Fibroblast of pulmonary artery (primary cell): Measurements from ENCODE around the gene CRCP.
"Not testable (repeated sequence)": the region's sequence is repeated elsewhere in the genome, so short reads cannot be mapped to it uniquely, and the experiment has no call there.

Experiments used
- DNase-seq: peaks from one replicate; pipeline ENCODE4 v3.0.0-alpha.2; 2010; ENCODE audit warnings: low read depth
- H3K4me3 ChIP-seq: replicated peaks from 2 replicates; pipeline ENCODE4 v1.5.1; 2011; ENCODE audit warnings: low read depth, mild to moderate bottlenecking, control low read depth, low read length, moderate library complexity
- TF ChIP-seq, protein P1 (sequence below): IDR thresholded peaks from 2 replicates; pipeline ENCODE4 v1.5.1; 2011; ENCODE audit warnings: mild to moderate bottlenecking, control low read depth, low read length, inconsistent platforms; ENCODE audit errors: missing control alignments

CRCP gene

GRCh38 chr7:66140924-66141323, 26.3 kb downstream of the CRCP start:
- H3K4me3 ChIP-seq: no peak overlapping the region
- TF ChIP-seq, protein P1, sequence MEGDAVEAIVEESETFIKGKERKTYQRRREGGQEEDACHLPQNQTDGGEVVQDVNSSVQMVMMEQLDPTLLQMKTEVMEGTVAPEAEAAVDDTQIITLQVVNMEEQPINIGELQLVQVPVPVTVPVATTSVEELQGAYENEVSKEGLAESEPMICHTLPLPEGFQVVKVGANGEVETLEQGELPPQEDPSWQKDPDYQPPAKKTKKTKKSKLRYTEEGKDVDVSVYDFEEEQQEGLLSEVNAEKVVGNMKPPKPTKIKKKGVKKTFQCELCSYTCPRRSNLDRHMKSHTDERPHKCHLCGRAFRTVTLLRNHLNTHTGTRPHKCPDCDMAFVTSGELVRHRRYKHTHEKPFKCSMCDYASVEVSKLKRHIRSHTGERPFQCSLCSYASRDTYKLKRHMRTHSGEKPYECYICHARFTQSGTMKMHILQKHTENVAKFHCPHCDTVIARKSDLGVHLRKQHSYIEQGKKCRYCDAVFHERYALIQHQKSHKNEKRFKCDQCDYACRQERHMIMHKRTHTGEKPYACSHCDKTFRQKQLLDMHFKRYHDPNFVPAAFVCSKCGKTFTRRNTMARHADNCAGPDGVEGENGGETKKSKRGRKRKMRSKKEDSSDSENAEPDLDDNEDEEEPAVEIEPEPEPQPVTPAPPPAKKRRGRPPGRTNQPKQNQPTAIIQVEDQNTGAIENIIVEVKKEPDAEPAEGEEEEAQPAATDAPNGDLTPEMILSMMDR: peak; percentile 78
- DNase-seq: peak; percentile 86

GRCh38 chr7:66142334-66142733, 27.7 kb downstream of the CRCP start:
- no peak overlapping the region for H3K4me3 ChIP-seq
- TF ChIP-seq, protein P1: no peak
- no peak for DNase-seq

- TF ChIP-seq, protein P1: no peak
- DNase-seq: no peak
- H3K4me3 ChIP-seq: no peak overlapping the region
Observed at GRCh38 chr7:66142996-66143395, 28.3 kb downstream of the CRCP start.

GRCh38 chr7:66143876-66144332, 29.3 kb downstream of the CRCP start:
- no peak for DNase-seq
- TF ChIP-seq, protein P1: no peak
- H3K4me3 ChIP-seq: no peak overlapping the region

DNA sequence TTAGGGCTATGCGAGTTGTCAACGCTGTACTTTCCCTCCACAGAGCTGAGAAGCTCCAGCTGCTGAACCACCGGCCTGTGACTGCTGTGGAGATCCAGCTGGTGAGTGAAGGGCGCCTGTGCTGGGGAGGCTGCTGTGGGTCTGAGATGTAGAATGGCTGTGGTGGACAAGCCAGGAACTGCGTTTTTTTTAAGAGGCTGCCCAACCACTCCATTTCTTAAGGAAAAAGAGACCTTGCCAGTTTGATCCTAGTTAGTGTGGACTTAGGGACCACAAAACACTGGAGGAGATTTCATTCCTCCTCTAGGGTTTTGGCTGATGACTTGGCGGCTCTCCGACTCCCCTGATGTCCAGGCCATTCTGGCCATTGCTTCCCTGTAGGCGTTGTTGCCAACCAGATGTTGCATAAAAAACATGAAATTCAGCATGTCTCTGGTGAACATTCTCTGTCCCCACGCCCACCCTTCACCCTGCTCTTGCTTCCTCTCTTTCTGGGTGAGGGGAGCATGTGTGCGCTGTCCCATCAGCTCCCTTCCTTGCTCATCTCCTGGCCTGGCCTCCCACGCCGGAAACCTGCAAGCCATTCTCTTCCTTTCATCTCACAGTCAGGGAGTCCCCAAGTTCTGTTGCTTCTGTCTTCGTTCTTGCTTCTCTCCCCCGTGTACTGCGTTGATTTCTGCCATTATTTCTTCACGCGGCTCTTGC, 30.9 kb downstream of the CRCP start:
- no peak overlapping the region for H3K4me3 ChIP-seq
- DNase-seq: peak; percentile 92
- TF ChIP-seq, protein P1: no peak

DNA sequence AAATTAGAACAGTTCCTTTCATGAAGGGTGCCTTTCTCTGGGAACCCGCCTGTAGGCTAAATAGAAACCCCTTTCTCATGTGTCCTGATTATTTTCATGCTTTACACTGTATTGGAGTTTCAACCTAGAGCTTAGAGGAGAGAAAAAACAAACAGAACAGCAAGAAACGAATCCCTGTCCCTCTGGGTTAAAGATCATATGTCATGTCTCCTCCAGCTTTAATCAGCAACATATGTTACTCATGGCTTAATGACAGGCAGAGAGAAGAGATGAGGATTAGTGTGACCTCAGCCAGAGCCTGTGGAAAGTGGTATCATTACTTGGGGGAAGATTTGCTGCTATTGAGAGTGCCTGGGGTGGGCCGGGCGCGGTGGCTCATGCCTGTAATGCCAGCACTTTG, 32.1 kb downstream of the CRCP start:
- H3K4me3 ChIP-seq: no peak overlapping the region
- TF ChIP-seq, protein P1: no peak
- no peak for DNase-seq

- not testable (repeated sequence) for H3K4me3 ChIP-seq, DNase-seq
Observed at GRCh38 chr7:66147657-66148056, 33.0 kb downstream of the CRCP start.
